ENCODE results near the gene MRPL18.

- TF ChIP-seq CTCF (IDR thresholded peaks at IDR 0.05; ENCODE audit: poor library complexity) (no peak), EZH2phosphoT487 (IDR thresholded peaks at IDR 0.05; ENCODE audit: low read depth, severe bottlenecking, unreplicated experiment) (no peak)
Observed at GRCh38 chr6:159804504-159804903, 14.2 kb downstream of the MRPL18 start.
